ENCODE results near the gene LAMA5.

Gene LAMA5

DNA sequence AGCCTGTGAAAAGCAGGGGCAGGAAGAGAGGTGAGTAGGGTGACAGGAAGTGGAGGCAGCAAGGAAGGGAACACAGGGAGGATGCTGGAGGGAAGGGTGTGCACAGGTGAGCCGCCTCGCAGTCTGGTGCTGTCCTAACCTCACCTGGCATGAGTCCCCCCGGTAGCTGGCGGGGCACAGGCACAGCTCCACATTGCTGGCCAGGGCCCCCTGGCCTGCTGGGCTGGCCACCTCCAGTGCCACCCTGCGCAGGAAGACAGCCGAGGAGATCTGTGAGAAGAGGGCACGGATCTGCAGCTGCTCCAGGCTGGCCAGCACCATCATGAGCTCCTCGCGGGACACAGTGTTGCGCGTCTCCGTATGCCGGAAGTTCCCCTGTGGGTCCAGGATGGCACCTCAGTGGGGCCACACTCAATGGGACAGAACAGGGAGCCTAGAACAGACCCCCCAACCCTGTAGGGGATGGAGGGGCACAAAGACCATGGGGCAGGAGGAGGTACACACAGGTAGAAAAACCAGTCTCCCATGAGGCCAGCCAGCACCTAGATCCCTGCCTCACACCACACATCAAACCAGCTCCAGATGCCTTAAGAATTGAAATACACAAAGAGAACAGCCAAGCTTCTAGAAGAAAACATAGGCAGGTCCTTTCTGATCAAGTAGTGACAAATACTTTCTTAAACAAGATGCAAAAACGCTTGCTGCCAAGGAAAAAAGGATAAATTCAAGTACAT is 41.8 kb downstream of the LAMA5 start:
- TF ChIP-seq ZBTB7A (IDR thresholded peaks at IDR 0.05; ENCODE audit: low read depth) (no peak), NFIC (IDR thresholded peaks at IDR 0.05) (no peak), EGR1 (IDR thresholded peaks at IDR 0.05) (no peak), FOXM1 (IDR thresholded peaks at IDR 0.05; ENCODE audit: borderline replicate concordance, low read depth) (no peak), EP300 (IDR thresholded peaks at IDR 0.05; ENCODE audit: borderline replicate concordance) (no peak), RAD21 (IDR thresholded peaks at IDR 0.05; ENCODE audit: low read depth) (no peak), CREB1 (IDR thresholded peaks at IDR 0.05; ENCODE audit: low read depth) (no peak), CEBPB (IDR thresholded peaks at IDR 0.05) (no peak), TEAD4 (IDR thresholded peaks at IDR 0.05) (no peak), TCF12 (IDR thresholded peaks at IDR 0.05; ENCODE audit: low read depth) (no peak), TAF1 (IDR thresholded peaks at IDR 0.05; ENCODE audit: low read depth) (no peak)
- TF ChIP-seq, protein P1, sequence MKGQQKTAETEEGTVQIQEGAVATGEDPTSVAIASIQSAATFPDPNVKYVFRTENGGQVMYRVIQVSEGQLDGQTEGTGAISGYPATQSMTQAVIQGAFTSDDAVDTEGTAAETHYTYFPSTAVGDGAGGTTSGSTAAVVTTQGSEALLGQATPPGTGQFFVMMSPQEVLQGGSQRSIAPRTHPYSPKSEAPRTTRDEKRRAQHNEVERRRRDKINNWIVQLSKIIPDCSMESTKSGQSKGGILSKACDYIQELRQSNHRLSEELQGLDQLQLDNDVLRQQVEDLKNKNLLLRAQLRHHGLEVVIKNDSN (IDR thresholded peaks at IDR 0.05) = no peak
- TF ChIP-seq, protein P2, sequence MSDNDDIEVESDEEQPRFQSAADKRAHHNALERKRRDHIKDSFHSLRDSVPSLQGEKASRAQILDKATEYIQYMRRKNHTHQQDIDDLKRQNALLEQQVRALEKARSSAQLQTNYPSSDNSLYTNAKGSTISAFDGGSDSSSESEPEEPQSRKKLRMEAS (IDR thresholded peaks at IDR 0.05) = no peak

DNA sequence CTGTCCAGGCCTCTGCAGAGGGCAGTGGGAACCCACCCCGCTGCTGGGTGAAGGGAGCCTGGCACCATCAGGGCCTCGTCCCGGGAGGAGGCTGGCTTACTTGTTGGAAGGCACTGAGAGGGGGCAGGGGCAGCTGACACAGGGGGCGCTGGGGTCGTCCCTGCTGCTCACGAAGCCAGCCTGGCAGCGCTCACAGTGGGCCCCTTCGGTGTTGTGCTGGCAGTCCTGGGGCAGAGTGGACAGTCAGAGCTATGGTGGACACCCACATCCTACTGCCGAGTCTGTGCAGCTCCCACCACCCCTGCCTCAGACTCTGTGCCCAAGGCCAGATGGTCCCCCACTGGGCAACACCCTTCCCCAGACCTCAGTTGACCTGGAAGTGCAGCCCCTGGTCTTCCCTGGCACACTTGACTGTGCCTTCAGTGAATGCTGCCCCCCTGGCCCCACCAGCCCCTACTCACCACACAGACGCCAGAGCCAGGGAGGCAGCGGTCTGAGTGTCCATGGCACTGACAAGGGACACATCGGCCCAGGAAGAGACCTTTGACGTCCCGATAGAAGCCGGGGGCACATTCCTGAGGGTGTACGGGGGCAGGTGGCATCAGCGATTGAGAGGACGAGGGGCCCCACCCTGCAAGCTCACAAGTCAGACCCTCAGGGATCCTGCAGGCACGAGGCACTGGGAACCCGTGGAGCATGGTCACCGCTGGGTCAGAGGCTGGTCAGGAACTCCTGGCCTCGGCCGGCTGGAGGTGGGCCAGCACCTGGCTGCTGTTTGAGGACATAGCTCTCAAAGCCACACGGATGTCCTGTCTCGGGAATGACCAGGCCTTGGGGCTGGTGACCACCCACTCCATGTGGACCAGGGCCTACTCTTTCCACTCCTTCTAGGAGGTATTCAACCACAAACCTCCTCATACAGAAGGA is 42.9 kb downstream of the LAMA5 start:
- TF ChIP-seq NFIC (IDR thresholded peaks at IDR 0.05) = no peak
- TF ChIP-seq TEAD4 (IDR thresholded peaks at IDR 0.05) = no peak
- TF ChIP-seq, protein P2 (IDR thresholded peaks at IDR 0.05) = no peak
- no peak for TF ChIP-seq CEBPB (IDR thresholded peaks at IDR 0.05)
- TF ChIP-seq TCF12 (IDR thresholded peaks at IDR 0.05; ENCODE audit: low read depth) = no peak
- TF ChIP-seq YY1 (IDR thresholded peaks at IDR 0.05; ENCODE audit: low read depth) = no peak
- TF ChIP-seq EGR1 (IDR thresholded peaks at IDR 0.05) = no peak
- no peak for TF ChIP-seq ZBTB7A (IDR thresholded peaks at IDR 0.05; ENCODE audit: low read depth)
- TF ChIP-seq RAD21 (IDR thresholded peaks at IDR 0.05; ENCODE audit: low read depth) = no peak
- TF ChIP-seq FOXM1 (IDR thresholded peaks at IDR 0.05; ENCODE audit: borderline replicate concordance, low read depth) = no peak
- no peak for TF ChIP-seq EP300 (IDR thresholded peaks at IDR 0.05; ENCODE audit: borderline replicate concordance)

DNA sequence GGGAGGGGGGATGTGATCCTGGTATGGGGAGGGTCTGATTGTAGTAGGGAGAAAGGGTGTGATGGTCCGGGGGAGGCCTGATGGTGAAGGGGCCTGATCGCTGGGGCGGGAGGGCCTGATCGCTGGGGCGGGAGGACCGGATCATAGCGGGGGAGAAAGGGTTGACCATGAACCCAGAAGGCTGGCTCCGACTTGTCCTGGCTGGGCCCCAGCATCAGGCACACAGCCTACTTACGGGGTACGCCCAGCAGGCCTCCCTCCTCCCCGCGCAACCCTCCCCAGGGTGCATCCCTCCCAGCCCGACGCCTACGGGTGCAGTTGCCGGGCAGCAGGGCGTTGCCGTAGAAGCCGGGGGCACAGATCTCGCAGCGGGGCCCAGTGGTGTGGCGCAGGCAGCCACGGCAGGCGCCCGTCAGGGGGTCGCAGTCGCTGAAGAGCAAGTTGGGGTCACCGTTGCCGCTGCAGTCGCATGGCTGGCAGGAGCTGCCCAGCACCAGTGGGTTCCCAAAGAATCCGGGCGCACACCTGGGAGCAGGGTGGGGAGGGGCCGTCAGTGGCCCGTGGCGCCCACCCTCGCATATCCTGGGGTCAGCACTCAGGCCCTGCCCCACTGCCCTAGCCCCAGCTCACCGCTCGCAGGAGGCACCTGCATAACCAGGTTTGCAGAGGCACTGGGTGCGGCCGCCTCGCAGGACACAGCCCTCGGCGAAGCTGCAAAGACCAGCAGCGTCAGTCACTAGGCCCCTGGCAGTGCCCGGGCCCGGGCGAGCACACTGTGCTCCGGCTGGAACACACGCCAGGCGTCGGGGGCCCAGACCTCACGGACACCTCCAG is 43.7 kb downstream of the LAMA5 start:
- TF ChIP-seq YY1 (IDR thresholded peaks at IDR 0.05; ENCODE audit: low read depth) = no peak
- no peak for TF ChIP-seq RAD21 (IDR thresholded peaks at IDR 0.05; ENCODE audit: low read depth)
- TF ChIP-seq CEBPB (IDR thresholded peaks at IDR 0.05) = no peak
- TF ChIP-seq, protein P3, sequence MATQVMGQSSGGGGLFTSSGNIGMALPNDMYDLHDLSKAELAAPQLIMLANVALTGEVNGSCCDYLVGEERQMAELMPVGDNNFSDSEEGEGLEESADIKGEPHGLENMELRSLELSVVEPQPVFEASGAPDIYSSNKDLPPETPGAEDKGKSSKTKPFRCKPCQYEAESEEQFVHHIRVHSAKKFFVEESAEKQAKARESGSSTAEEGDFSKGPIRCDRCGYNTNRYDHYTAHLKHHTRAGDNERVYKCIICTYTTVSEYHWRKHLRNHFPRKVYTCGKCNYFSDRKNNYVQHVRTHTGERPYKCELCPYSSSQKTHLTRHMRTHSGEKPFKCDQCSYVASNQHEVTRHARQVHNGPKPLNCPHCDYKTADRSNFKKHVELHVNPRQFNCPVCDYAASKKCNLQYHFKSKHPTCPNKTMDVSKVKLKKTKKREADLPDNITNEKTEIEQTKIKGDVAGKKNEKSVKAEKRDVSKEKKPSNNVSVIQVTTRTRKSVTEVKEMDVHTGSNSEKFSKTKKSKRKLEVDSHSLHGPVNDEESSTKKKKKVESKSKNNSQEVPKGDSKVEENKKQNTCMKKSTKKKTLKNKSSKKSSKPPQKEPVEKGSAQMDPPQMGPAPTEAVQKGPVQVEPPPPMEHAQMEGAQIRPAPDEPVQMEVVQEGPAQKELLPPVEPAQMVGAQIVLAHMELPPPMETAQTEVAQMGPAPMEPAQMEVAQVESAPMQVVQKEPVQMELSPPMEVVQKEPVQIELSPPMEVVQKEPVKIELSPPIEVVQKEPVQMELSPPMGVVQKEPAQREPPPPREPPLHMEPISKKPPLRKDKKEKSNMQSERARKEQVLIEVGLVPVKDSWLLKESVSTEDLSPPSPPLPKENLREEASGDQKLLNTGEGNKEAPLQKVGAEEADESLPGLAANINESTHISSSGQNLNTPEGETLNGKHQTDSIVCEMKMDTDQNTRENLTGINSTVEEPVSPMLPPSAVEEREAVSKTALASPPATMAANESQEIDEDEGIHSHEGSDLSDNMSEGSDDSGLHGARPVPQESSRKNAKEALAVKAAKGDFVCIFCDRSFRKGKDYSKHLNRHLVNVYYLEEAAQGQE (IDR thresholded peaks at IDR 0.05; ENCODE audit: low read depth) = no peak
- no peak for TF ChIP-seq NFIC (IDR thresholded peaks at IDR 0.05)
- TF ChIP-seq, protein P2 (IDR thresholded peaks at IDR 0.05) = no peak
- no peak for TF ChIP-seq TAF1 (IDR thresholded peaks at IDR 0.05; ENCODE audit: low read depth)
- TF ChIP-seq, protein P1 (IDR thresholded peaks at IDR 0.05) = no peak
- TF ChIP-seq EP300 (IDR thresholded peaks at IDR 0.05; ENCODE audit: borderline replicate concordance) = no peak

DNA sequence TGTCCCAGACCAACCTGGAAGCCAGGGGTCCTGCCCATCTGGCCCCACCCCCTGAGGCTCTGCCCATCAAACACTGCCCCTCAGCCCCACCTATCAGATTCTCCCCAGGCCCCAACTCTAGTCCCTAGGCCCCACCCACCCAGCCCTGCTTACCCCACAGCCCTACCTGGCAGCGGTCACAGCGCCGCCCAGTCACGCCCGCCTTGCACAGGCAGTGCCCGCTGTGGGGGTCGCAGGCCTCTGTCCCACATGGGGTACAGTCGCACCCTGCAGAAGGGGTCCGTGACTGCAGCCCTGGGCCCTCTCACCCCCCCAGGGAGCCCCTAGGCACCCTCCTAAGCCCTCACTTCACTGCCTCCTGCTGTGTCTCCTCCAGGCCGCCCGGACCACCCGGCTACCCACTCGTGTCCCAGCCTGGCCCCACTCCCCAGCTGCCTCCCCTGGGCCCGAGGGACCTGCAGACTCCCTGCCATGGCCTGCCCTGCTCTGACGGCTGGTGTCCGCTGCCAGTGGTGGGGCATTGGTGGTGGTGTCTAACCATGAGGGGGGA is 44.5 kb downstream of the LAMA5 start:
- TF ChIP-seq, protein P3 (IDR thresholded peaks at IDR 0.05; ENCODE audit: low read depth) = no peak
- TF ChIP-seq EGR1 (IDR thresholded peaks at IDR 0.05) (no peak), CREB1 (IDR thresholded peaks at IDR 0.05; ENCODE audit: low read depth) (no peak), YY1 (IDR thresholded peaks at IDR 0.05; ENCODE audit: low read depth) (no peak), ZBTB7A (IDR thresholded peaks at IDR 0.05; ENCODE audit: low read depth) (no peak), TCF12 (IDR thresholded peaks at IDR 0.05; ENCODE audit: low read depth) (no peak), TEAD4 (IDR thresholded peaks at IDR 0.05) (no peak), NFIC (IDR thresholded peaks at IDR 0.05) (no peak), TAF1 (IDR thresholded peaks at IDR 0.05; ENCODE audit: low read depth) (no peak), FOXM1 (IDR thresholded peaks at IDR 0.05; ENCODE audit: borderline replicate concordance, low read depth) (no peak), RAD21 (IDR thresholded peaks at IDR 0.05; ENCODE audit: low read depth) (no peak), CEBPB (IDR thresholded peaks at IDR 0.05) (no peak), EP300 (IDR thresholded peaks at IDR 0.05; ENCODE audit: borderline replicate concordance) (no peak)
- TF ChIP-seq, protein P2 (IDR thresholded peaks at IDR 0.05) = no peak
- TF ChIP-seq, protein P1 (IDR thresholded peaks at IDR 0.05) = no peak
